Stimulated activated CD4-positive, alpha-beta T cell treated with anti-CD3 and anti-CD28 coated beads, Interleukin-4, amount 100 ng/mL, for 4 hours (primary cell): ENCODE data around the gene RGS6.

ENCODE experiments used
- DNase-seq, 2 experiments: peaks; one replicate each; pipeline ENCODE4 v3.0.0-alpha.2; 2020

Gene RGS6

GRCh38 chr14:72614891-72615415, 682.7 kb downstream of the RGS6 start:
- no peak for DNase-seq

DNA sequence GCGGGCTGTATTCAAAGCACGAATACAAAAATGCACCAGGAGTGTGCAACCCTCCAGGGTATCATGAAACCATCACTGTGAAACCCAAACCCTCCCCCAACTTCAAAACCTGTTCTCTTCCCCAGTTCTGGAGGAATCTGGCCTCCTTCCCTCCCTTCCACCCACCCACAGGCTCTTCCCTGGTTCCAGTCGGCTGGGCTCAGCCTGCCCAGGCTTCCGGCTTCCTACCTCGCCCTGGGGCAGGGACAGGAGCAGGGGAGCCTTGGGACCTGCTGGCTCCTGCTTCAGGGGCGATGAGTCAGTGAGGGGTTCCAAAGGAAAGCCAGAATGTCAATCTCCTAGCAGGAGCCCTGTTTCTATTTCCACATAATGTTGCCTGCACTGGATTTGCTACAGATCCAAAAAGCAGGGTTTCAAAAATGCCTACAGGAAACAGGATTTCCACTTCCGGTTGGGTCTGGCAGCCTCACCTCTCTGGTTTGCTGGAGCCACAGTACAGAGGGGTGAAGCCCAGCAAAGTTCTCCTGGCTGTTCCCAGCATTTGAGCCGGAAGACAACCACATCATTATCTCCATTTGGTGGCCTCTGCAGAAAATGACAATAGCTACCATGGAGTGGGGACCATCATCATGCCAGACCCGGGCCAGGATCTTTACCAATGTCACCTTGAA, 683.4 kb downstream of the RGS6 start:
- DNase-seq = no peak
